ENCODE measurements around the gene PIH1D1.

GRCh38 chr19:49499030-49499670 is 47.5 kb upstream of the PIH1D1 start:
- TF ChIP-seq CTCF (conservative IDR thresholded peaks at IDR 0.05 in 1 of 2, IDR thresholded peaks at IDR 0.05 in 1 of 2; ENCODE audit: extremely low read depth in 1 of 2, insufficient read depth in 1 of 2, low read depth in 1 of 2, low read length in 2 of 2), result no peak
- TF ChIP-seq EZH2 (IDR thresholded peaks at IDR 0.05; ENCODE audit: borderline replicate concordance, low read length), result no peak

All from mammary epithelial cell (primary cell).